ENCODE data around the gene MEMO1. TPM values are rescaled to one million over a fixed set of nuclear protein-coding genes. Genes with fewer than 3 reads are reported as not detected.
"Not testable (repeated sequence)": the region's sequence is repeated elsewhere in the genome, so short reads cannot be mapped to it uniquely, and the experiment has no call there.

MEMO1 gene
- 43.8 TPM for total RNA-seq
- long read RNA-seq, full-length matches to known transcripts = 59 of 72 reads
- long read RNA-seq, partial matches to known transcripts = 4 of 72 reads
- long read RNA-seq, other reads (novel, unspliced or antisense) = 9 of 72 reads

GRCh38 chr2:32010670-32011484, at the start of gene MEMO1:
MEMO1 (minus strand) TSS chr2:32011008; CDS start chr2:32010247, 761 bp downstream.
- intact Hi-C loops (cut with DNase I) = loop anchor here (2.0 kb wide), 1 partner anchor 52 kb away; the partner anchor contains the start of gene SPAST
- DNase-seq (peak; percentile 96), ATAC-seq (ENCODE audit: poor library complexity) (peak; percentile 91)

- intact Hi-C loops (cut with DNase I) = no loop called here
- ATAC-seq (ENCODE audit: poor library complexity) (no peak), DNase-seq (no peak)
Observed at GRCh38 chr2:32060266-32060665, 49.5 kb upstream of the MEMO1 start.

- intact Hi-C loops (cut with DNase I) = no loop called here
- ATAC-seq (ENCODE audit: poor library complexity) (no peak), DNase-seq (no peak)
Observed at GRCh38 chr2:32058130-32058529, 47.3 kb upstream of the MEMO1 start.

- intact Hi-C loops (cut with DNase I); ATAC-seq (ENCODE audit: poor library complexity); DNase-seq: not testable (repeated sequence)
Observed at GRCh38 chr2:32054583-32054982, 43.8 kb upstream of the MEMO1 start.

GRCh38 chr2:32051836-32052439, 41.1 kb upstream of the MEMO1 start:
- intact Hi-C loops (cut with DNase I) = no loop called here
- ATAC-seq (ENCODE audit: poor library complexity) (no peak), DNase-seq (no peak)

GRCh38 chr2:32043561-32043960, 32.8 kb upstream of the MEMO1 start:
- DNase-seq = no peak
- intact Hi-C loops (cut with DNase I) = no loop called here
- no peak for ATAC-seq (ENCODE audit: poor library complexity)

- peak; percentile 99 for ATAC-seq (ENCODE audit: poor library complexity)
- intact Hi-C loops (cut with DNase I) = no loop called here
- DNase-seq = peak; percentile 96
Observed at GRCh38 chr2:32039447-32040219, 28.8 kb upstream of the MEMO1 start, which contains the start of gene DPY30. DPY30 (minus strand) TSS chr2:32039805; CDS start chr2:32039456, 349 bp downstream.

GRCh38 chr2:32034198-32034887, 23.5 kb upstream of the MEMO1 start:
- intact Hi-C loops (cut with DNase I); ATAC-seq (ENCODE audit: poor library complexity); DNase-seq: not testable (repeated sequence)

- intact Hi-C loops (cut with DNase I); DNase-seq; ATAC-seq (ENCODE audit: poor library complexity): not testable (repeated sequence)
Observed at GRCh38 chr2:32018789-32019482, 8.1 kb upstream of the MEMO1 start.

- intact Hi-C loops (cut with DNase I) = no loop called here
- no peak for ATAC-seq (ENCODE audit: poor library complexity)
- no peak for DNase-seq
Observed at GRCh38 chr2:32012872-32013271, 2.1 kb upstream of the MEMO1 start.

- no peak for ATAC-seq (ENCODE audit: poor library complexity)
- DNase-seq = no peak
- intact Hi-C loops (cut with DNase I) = loop anchor here (2.0 kb wide), 1 partner anchor 51 kb away; the partner anchor contains the start of gene SPAST
Observed at GRCh38 chr2:32011485-32011960, 715 bp upstream of the MEMO1 start.

GRCh38 chr2:32010280-32010669, 533 bp downstream of the MEMO1 start:
- DNase-seq (peak; percentile 80), ATAC-seq (ENCODE audit: poor library complexity) (peak; percentile 88)
- intact Hi-C loops (cut with DNase I) = loop anchor here (2.0 kb wide), 1 partner anchor 53 kb away; the partner anchor contains the start of gene SPAST

- intact Hi-C loops (cut with DNase I) = loop anchor here (2.0 kb wide), 1 partner anchor 53 kb away; the partner anchor contains the start of gene SPAST
- ATAC-seq (ENCODE audit: poor library complexity) = no peak
- DNase-seq = peak; percentile 65
Observed at GRCh38 chr2:32009516-32010256, 1.1 kb downstream of the MEMO1 start.

GRCh38 chr2:32008805-32009515, 1.8 kb downstream of the MEMO1 start:
- intact Hi-C loops (cut with DNase I) = no loop called here
- ATAC-seq (ENCODE audit: poor library complexity) (no peak), DNase-seq (no peak)

- intact Hi-C loops (cut with DNase I) = no loop called here
- ATAC-seq (ENCODE audit: poor library complexity) = no peak
- DNase-seq = no peak
Observed at GRCh38 chr2:32007121-32007391, 3.8 kb downstream of the MEMO1 start.

- intact Hi-C loops (cut with DNase I) = no loop called here
- ATAC-seq (ENCODE audit: poor library complexity) (no peak), DNase-seq (no peak)
Observed at GRCh38 chr2:32005371-32005976, 5.3 kb downstream of the MEMO1 start.

All from Right ventricle myocardium superior (tissue), 1 donor.